HG02970 (cell line): Measurements from ENCODE around the gene CUEDC1.

Experiments
- ATAC-seq: cut with Tn5 transposase; IDR thresholded peaks from one replicate; pipeline ENCODE4 v1.9.1; 2021; ENCODE audit warnings: mild to moderate bottlenecking, moderate library complexity, moderate number of reproducible peaks; ENCODE audit not compliant: unreplicated experiment, low FRiP score

CUEDC1 gene

GRCh38 chr17:57955183-57955931 lies at the start of gene CUEDC1:
Gene CUEDC1, minus strand, starts transcription at chr17:57955412. Its CDS starts 69,848 bp downstream, at chr17:57885564.
- ATAC-seq: no peak

DNA sequence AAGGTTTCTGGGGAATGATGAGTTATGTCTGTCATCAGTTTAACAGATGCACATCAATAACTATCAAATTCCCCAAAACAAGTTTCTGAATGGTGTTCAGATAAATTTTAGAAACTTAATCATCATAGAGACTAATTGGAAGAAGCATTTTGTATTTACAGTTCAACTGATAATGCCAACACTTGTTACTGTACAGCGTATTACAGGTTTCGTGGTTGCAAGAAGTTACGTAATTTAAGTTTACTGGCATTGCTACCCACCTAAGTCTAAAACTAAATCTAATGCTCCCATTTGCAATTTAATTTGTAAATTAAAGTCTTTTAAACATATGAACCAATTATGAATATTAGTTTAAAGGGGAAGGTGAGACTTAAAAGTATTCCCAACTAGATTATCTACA lies 48.8 kb upstream of the CUEDC1 start:
- no peak for ATAC-seq

DNA sequence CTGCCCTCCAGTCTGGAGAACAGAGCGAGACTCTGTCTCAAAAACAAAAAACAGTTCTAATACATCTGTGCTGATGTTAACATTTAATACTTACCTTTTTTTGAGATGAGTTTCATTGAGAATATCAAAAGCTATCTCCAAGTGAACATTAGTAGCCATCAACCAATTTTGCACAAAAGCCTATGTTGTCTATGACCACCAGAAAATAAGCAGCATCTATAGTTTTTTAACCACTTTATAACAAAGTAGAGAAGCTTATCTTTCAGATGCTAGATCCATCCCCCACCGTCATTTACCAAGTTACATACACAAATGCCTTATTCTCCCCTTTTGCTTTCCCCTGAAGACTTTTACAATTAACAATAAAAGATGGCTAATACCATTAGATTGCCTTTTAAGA lies 47.8 kb upstream of the CUEDC1 start:
- ATAC-seq: no peak

GRCh38 chr17:58002154-58002948 lies 47.1 kb upstream of the CUEDC1 start:
- ATAC-seq: no peak

DNA sequence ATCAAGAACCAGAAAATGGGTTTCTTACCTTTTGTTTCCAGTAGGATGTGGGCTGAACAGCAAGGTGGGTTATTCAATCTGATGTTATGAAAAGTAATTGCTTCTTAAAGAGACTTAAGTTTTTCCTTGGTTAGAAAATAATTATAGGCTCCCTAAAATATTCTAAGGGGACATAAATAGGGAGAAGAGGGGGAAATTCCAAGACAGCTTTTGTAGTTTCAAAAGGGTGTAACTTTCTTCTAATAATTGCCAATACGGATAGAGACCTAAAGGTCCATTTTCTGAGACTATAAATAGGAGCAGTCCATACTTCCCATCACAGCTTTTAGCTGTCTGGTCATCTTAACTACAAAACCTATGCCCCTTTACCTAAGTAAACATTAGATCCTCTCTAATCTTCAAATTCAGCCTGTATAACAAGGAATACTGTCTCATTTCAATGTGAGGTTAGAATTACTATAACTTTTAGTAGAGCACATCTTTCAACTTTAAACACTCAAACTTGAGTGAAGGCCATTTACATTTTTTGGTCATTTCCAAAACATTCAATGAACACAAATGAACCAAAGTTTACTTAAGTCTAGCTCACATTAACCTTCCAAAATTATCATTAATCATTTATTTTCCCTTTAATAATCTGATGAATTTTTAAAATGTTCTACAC lies 46.4 kb upstream of the CUEDC1 start:
- ATAC-seq: no peak

DNA sequence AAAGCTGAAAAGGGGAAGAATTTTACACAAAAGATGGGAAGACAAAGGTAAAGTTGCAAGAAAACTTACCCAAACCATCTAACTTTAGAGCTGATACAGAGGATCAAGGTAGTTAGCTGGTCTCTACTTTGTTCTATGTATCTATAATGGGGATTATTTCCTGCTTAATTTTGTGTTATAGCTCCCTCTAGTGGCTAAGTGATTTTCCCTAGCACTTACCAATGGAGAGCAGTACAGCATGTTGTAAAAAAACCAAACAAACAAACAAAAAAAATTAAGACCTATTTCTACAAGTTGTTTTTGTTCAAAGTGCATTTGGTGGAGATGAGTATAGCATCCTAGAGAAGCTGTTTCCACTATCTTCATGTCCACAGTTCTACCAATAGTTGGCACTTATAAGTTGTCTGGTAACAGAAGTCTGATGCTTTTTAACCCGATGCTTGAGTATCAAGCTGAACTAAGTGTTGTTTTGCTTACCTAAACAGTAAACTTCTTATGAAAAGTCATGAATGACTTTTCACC lies 44.3 kb upstream of the CUEDC1 start:
- no peak for ATAC-seq

GRCh38 chr17:57999010-57999495 lies 43.8 kb upstream of the CUEDC1 start:
- no peak for ATAC-seq

- ATAC-seq: no peak
Observed at GRCh38 chr17:57997085-57997809, 42.0 kb upstream of the CUEDC1 start.

DNA sequence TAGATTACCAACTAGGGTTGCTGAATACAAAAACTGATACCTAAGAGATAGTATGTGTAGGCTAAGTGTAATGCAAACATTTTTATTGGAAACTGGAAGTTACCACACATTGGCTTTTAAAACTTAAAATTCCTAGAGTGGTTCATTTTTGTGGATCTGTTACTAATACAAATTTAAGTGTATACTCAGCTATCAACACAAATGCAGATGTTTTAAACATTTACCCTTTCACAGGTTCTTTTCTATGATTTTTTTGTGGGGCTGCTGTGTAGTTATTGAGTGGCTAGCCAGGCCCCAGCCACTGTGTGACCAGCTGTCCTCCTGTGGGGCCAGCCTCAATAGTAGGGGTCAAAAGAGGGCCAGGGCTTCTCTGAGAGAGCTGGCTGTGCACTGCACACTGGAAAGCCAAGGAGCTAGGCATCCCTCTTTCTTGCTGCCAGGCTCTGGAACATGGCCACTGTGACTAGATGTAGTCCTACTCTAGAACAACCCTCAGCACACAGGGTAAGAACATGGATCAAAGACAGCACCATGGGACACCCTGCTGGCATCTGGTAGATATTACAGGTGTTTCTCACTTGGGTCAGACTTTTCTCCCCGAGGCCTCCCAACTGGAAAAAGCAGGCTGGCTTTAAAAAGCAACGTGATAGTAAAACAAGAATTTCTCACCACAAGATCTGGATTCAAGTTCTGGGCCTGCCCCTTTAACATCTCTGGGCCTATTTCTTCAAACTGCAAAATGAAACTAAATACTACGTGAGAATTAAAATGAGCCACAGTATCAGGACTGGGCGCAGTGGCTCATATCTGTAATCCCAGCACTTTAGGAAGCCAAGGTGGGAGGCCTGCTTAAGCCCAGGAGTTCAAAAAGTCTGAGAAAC lies 40.1 kb upstream of the CUEDC1 start:
- ATAC-seq: no peak

DNA sequence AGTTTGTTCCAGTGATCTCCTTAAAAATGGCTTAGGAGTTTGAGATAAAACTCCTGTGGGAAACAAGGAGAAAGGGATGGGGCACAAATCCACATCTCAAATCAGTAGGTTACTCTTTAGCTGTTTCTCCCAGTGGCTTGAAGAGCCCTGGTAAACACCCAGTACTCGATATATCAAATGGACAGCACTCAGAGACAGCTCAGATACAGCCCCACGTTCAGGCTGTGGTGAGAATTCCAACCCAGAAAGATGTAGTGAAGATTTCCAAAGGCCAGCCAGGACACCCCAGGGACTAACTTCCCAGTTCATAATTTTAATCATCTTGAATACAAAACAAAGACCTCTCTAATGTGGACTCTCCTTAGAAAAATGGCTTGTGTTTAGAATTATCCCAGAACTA lies 39.2 kb upstream of the CUEDC1 start:
- ATAC-seq: no peak

GRCh38 chr17:57993471-57994365 lies 38.5 kb upstream of the CUEDC1 start:
- ATAC-seq: no peak

GRCh38 chr17:57991537-57991936 lies 36.3 kb upstream of the CUEDC1 start:
- ATAC-seq: no peak

- no peak for ATAC-seq
Observed at GRCh38 chr17:57990037-57990436, 34.8 kb upstream of the CUEDC1 start.

- peak; percentile 55 for ATAC-seq
Observed at GRCh38 chr17:57988301-57989250, 33.4 kb upstream of the CUEDC1 start.

GRCh38 chr17:57987581-57988300 lies 32.5 kb upstream of the CUEDC1 start, which contains the start of gene VEZF1:
Gene VEZF1, minus strand, starts transcription at chr17:57988254. Its CDS starts 143 bp downstream, at chr17:57988111.
- ATAC-seq: peak; percentile 54

DNA sequence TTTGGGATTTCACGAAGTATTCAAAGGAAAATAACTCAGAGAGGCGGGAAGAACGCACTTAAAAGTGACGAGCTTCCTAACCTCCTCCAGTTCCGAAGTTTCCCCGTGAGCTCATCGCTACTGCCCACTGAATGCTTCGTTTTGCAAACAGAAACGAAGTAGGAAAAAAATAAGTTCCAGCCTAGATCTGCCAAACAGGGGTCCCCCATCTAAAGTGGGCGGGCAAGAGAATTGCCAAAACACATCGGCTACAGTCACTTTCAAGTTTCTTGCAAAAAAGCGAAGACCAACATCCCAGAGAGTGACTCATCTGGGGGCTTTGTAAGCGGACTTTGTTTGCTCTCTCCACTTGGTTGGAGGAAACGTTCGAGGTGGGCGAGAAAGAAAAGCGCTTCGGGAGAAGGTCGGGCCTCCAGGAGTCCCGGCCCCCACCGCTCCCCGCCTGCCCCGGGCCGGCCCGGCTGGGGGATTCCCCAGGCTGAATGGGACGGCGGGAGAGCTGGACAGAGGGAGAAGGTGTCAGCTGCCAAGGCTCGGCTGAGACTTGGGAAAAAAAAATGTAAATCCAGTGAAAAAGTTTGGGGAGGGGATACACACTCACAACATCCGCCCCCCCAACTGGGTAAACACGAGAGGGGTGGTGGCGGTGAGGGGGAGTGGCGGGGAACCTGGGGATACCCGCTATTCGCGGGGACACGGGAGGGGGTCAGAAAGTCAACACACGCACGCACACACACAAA lies 31.8 kb upstream of the CUEDC1 start:
- ATAC-seq: no peak
